SW480 (cell line): ENCODE results near the gene KRI1.
"Not testable (repeated sequence)": the region's sequence is repeated elsewhere in the genome, so short reads cannot be mapped to it uniquely, and the experiment has no call there.

Experiments used
- DNase-seq: peaks from one replicate; pipeline ENCODE4 v3.0.0-alpha.2; 2016; ENCODE audit warnings: low spot score

Gene KRI1

GRCh38 chr19:10575011-10575716 lies 9.4 kb upstream of the KRI1 start:
- DNase-seq = no peak

- no peak for DNase-seq
These were observed 8.7 kb upstream of the KRI1 start for GRCh38 chr19:10574462-10574861.

- DNase-seq = not testable (repeated sequence)
These were observed 8.0 kb upstream of the KRI1 start for GRCh38 chr19:10573793-10574192.

- DNase-seq = peak; percentile 99
These were observed 3.2 kb upstream of the KRI1 start, which contains the start of gene CDKN2D for GRCh38 chr19:10568826-10569651. TSS of gene CDKN2D (minus strand) at chr19:10568979. CDS start at chr19:10568653, 326 bp downstream.

GRCh38 chr19:10568062-10568825 lies 2.4 kb upstream of the KRI1 start:
- DNase-seq = peak; percentile 55

GRCh38 chr19:10567656-10568055 lies 1.8 kb upstream of the KRI1 start:
- no peak for DNase-seq

- no peak for DNase-seq
These were observed 1.0 kb upstream of the KRI1 start for GRCh38 chr19:10566658-10567410.

- no peak for DNase-seq
These were observed 523 bp upstream of the KRI1 start for GRCh38 chr19:10566408-10566657.

- DNase-seq = no peak
These were observed 713 bp downstream of the KRI1 start for GRCh38 chr19:10565028-10565566.

GRCh38 chr19:10562609-10563008 lies 3.2 kb downstream of the KRI1 start:
- DNase-seq = no peak

- no peak for DNase-seq
These were observed 5.7 kb downstream of the KRI1 start for GRCh38 chr19:10560154-10560553.

- DNase-seq = no peak
These were observed 8.1 kb downstream of the KRI1 start for GRCh38 chr19:10557603-10558197.

GRCh38 chr19:10555610-10555973 lies 10.2 kb downstream of the KRI1 start:
- DNase-seq = no peak

- DNase-seq = no peak
These were observed 10.8 kb downstream of the KRI1 start for GRCh38 chr19:10554760-10555609.

- no peak for DNase-seq
These were observed 11.8 kb downstream of the KRI1 start for GRCh38 chr19:10553943-10554381.

GRCh38 chr19:10553087-10553667 lies 12.6 kb downstream of the KRI1 start:
- no peak for DNase-seq

GRCh38 chr19:10552510-10553053 lies 13.2 kb downstream of the KRI1 start:
- DNase-seq = no peak

GRCh38 chr19:10551698-10552301 lies 14.0 kb downstream of the KRI1 start:
- peak; percentile 43 for DNase-seq

GRCh38 chr19:10551006-10551405 lies 14.8 kb downstream of the KRI1 start:
- DNase-seq = not testable (repeated sequence)
